ENCODE measurements around the gene CCDC127.

- TF ChIP-seq, protein P1, sequence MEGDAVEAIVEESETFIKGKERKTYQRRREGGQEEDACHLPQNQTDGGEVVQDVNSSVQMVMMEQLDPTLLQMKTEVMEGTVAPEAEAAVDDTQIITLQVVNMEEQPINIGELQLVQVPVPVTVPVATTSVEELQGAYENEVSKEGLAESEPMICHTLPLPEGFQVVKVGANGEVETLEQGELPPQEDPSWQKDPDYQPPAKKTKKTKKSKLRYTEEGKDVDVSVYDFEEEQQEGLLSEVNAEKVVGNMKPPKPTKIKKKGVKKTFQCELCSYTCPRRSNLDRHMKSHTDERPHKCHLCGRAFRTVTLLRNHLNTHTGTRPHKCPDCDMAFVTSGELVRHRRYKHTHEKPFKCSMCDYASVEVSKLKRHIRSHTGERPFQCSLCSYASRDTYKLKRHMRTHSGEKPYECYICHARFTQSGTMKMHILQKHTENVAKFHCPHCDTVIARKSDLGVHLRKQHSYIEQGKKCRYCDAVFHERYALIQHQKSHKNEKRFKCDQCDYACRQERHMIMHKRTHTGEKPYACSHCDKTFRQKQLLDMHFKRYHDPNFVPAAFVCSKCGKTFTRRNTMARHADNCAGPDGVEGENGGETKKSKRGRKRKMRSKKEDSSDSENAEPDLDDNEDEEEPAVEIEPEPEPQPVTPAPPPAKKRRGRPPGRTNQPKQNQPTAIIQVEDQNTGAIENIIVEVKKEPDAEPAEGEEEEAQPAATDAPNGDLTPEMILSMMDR (conservative IDR thresholded peaks at IDR 0.05 in 1 of 2, IDR thresholded peaks at IDR 0.05 in 1 of 2; ENCODE audit: extremely low read depth in 1 of 2, insufficient read depth in 1 of 2, low read depth in 1 of 2, low read length in 2 of 2), result no peak
- no peak for TF ChIP-seq EZH2 (IDR thresholded peaks at IDR 0.05; ENCODE audit: borderline replicate concordance, low read length)
Measured at GRCh38 chr5:204001-204400, 14.0 kb downstream of the CCDC127 start.

All from mammary epithelial cell (primary cell).